Measurements from ENCODE around the gene VLDLR.

- no peak for TF ChIP-seq CTCF (IDR thresholded peaks at IDR 0.05; ENCODE audit: control extremely low read depth in 1 of 3, insufficient read depth in 1 of 3, low read depth in 1 of 3, low read length in 3 of 3)
- TF ChIP-seq BACH1 (IDR thresholded peaks at IDR 0.05; ENCODE audit: low read length), result no peak
- no peak for TF ChIP-seq USF2 (IDR thresholded peaks at IDR 0.05; ENCODE audit: low read length)
- no peak for TF ChIP-seq ZNF274 (IDR thresholded peaks at IDR 0.05; ENCODE audit: borderline replicate concordance, extremely low read depth, low read length)
- TF ChIP-seq BRCA1 (IDR thresholded peaks at IDR 0.05; ENCODE audit: low read depth, low read length), result no peak
- TF ChIP-seq JUND (IDR thresholded peaks at IDR 0.05; ENCODE audit: low read length), result no peak
- TF ChIP-seq POLR2AphosphoS5 (IDR thresholded peaks at IDR 0.05; ENCODE audit: low read depth, low read length), result no peak
- no peak for TF ChIP-seq ATF2 (IDR thresholded peaks at IDR 0.05; ENCODE audit: low read length)
- TF ChIP-seq TAF1 (IDR thresholded peaks at IDR 0.05; ENCODE audit: low read depth, low read length), result no peak
- no peak for TF ChIP-seq EZH2 (IDR thresholded peaks at IDR 0.05; ENCODE audit: low read depth, low read length, severe bottlenecking)
- no peak for TF ChIP-seq TEAD4 (IDR thresholded peaks at IDR 0.05; ENCODE audit: low read depth, low read length)
- TF ChIP-seq SP1 (IDR thresholded peaks at IDR 0.05; ENCODE audit: low read depth, low read length), result no peak
Measured at GRCh38 chr9:2691212-2691611, 69.6 kb downstream of the VLDLR start.
